Activated effector memory CD4-positive, alpha-beta T cell treated with Interleukin-2 at 50 U/mL for 16 hours (primary cell): Measurements from ENCODE around the gene EMSY.
A peak's percentile ranks its signal among the peaks of the same experiment; 100 is the strongest.
"Not testable (repeated sequence)": the region's sequence is repeated elsewhere in the genome, so short reads cannot be mapped to it uniquely, and the experiment has no call there.

Source experiments
- DNase-seq: peaks from one replicate; pipeline ENCODE4 v3.0.0-alpha.2; 2020

Gene EMSY

GRCh38 chr11:76572181-76572875, 127.5 kb downstream of the EMSY start:
- not testable (repeated sequence) for DNase-seq

- no peak for DNase-seq
Observed at GRCh38 chr11:76574406-76574805, 129.6 kb downstream of the EMSY start.

- no peak for DNase-seq
Observed at GRCh38 chr11:76574879-76575278, 130.1 kb downstream of the EMSY start.

GRCh38 chr11:76577226-76577920, 132.6 kb downstream of the EMSY start:
- DNase-seq = no peak

- no peak for DNase-seq
Observed at GRCh38 chr11:76577921-76578653, 133.3 kb downstream of the EMSY start.

- no peak for DNase-seq
Observed at GRCh38 chr11:76578654-76579055, 133.8 kb downstream of the EMSY start.

GRCh38 chr11:76579056-76579751, 134.4 kb downstream of the EMSY start:
- no peak for DNase-seq

GRCh38 chr11:76579752-76580151, 134.9 kb downstream of the EMSY start:
- DNase-seq = no peak

- not testable (repeated sequence) for DNase-seq
Observed at GRCh38 chr11:76582471-76582870, 137.7 kb downstream of the EMSY start.

GRCh38 chr11:76587820-76588454, 143.1 kb downstream of the EMSY start:
- DNase-seq = no peak

GRCh38 chr11:76588455-76589325, 143.9 kb downstream of the EMSY start:
- DNase-seq = peak; percentile 36

- no peak for DNase-seq
Observed at GRCh38 chr11:76589477-76589876, 144.7 kb downstream of the EMSY start.

- no peak for DNase-seq
Observed at GRCh38 chr11:76589964-76590950, 145.4 kb downstream of the EMSY start.

GRCh38 chr11:76591416-76591815, 146.6 kb downstream of the EMSY start:
- no peak for DNase-seq

- no peak for DNase-seq
Observed at GRCh38 chr11:76592025-76592914, 147.5 kb downstream of the EMSY start.

- no peak for DNase-seq
Observed at GRCh38 chr11:76592961-76593360, 148.1 kb downstream of the EMSY start.

- DNase-seq = not testable (repeated sequence)
Observed at GRCh38 chr11:76595091-76595490, 150.3 kb downstream of the EMSY start.

GRCh38 chr11:76596652-76597051, 151.8 kb downstream of the EMSY start:
- no peak for DNase-seq
